ENCODE measurements around the gene TRIM26. TPM values are rescaled to one million over a fixed set of nuclear protein-coding genes. Genes with fewer than 3 reads are reported as not detected.

The TRIM26 gene
- polyA plus RNA-seq, 3 donors: 16.4 to 26.4 (median 26.0) TPM

GRCh38 chr6:30144811-30145210, 68.4 kb downstream of the TRIM26 start:
- H3K9me3 Mint-ChIP-seq: peaks cover 0 to 3% (median 0%) of the 10 kb centered on the region in 7 donors
- no peaks in the 10 kb centered on the region for H3K36me3 Mint-ChIP-seq
- Histone ChIP-seq H3K4me1 (ENCODE audit: control insufficient read depth in 1 of 2, insufficient read depth in 2 of 2, low read length in 2 of 2) (no peaks in the 10 kb centered on the region), H3K36me3 (replicated peaks in 1 of 2; ENCODE audit: control insufficient read depth in 1 of 2, insufficient read depth in 2 of 2, low read length in 2 of 2) (no peaks in the 10 kb centered on the region), H3K9ac (ENCODE audit: insufficient read depth, low read length, poor library complexity, severe bottlenecking) (no peak overlapping the region), H2AFZ (ENCODE audit: insufficient read depth, low read depth, low read length, poor library complexity, severe bottlenecking) (no peak overlapping the region), H3K27me3 (ENCODE audit: control insufficient read depth in 2 of 2, insufficient read depth in 2 of 2, low read length in 2 of 2) (peaks cover 4 to 17% of the 10 kb centered on the region in 2 donors), H4K20me1 (ENCODE audit: insufficient read depth, low read length) (no peaks in the 10 kb centered on the region), H3K4me2 (replicated peaks; ENCODE audit: extremely low read depth, low read length, poor library complexity, severe bottlenecking) (no peak overlapping the region), H3K27ac (ENCODE audit: low read depth in 1 of 2, low read length in 2 of 2) (no peak overlapping the region), H3K4me3 (replicated peaks in 1 of 3; ENCODE audit: low read depth in 2 of 3, low read length in 3 of 3) (no peak overlapping the region), H3K79me2 (ENCODE audit: insufficient read depth, low read length) (no peaks in the 10 kb centered on the region), H3K9me3 (replicated peaks in 1 of 2; ENCODE audit: control insufficient read depth in 1 of 2, insufficient read depth in 1 of 2, low read length in 2 of 2) (no peaks in the 10 kb centered on the region)
- H3K4me3 Mint-ChIP-seq: no peak overlapping the region
- H3K4me1 Mint-ChIP-seq: peaks cover 2% of the 10 kb centered on the region
- no peak for DNase-seq
- H3K27me3 Mint-ChIP-seq (ENCODE audit: low read depth in 3 of 3): peaks cover 15 to 33% (median 18%) of the 10 kb centered on the region in 3 donors
- WGBS (ENCODE audit: insufficient coverage): 85% methylated on average over 6 of the region's 6 CpGs
- H3K27ac Mint-ChIP-seq: no peak overlapping the region
- intact Hi-C loops (cut with micrococcal nuclease): no loop called here
- no peak for TF ChIP-seq CTCF (IDR thresholded peaks at IDR 0.05)

GRCh38 chr6:30143780-30144179, 69.4 kb downstream of the TRIM26 start:
- Histone ChIP-seq H3K4me3 (replicated peaks in 1 of 3; ENCODE audit: low read depth in 2 of 3, low read length in 3 of 3) (no peak overlapping the region), H3K9me3 (replicated peaks in 1 of 2; ENCODE audit: control insufficient read depth in 1 of 2, insufficient read depth in 1 of 2, low read length in 2 of 2) (no peaks in the 10 kb centered on the region), H3K4me2 (replicated peaks; ENCODE audit: extremely low read depth, low read length, poor library complexity, severe bottlenecking) (no peak overlapping the region), H3K4me1 (ENCODE audit: control insufficient read depth in 1 of 2, insufficient read depth in 2 of 2, low read length in 2 of 2) (no peaks in the 10 kb centered on the region), H3K9ac (ENCODE audit: insufficient read depth, low read length, poor library complexity, severe bottlenecking) (no peak overlapping the region), H3K36me3 (replicated peaks in 1 of 2; ENCODE audit: control insufficient read depth in 1 of 2, insufficient read depth in 2 of 2, low read length in 2 of 2) (no peaks in the 10 kb centered on the region), H4K20me1 (ENCODE audit: insufficient read depth, low read length) (no peaks in the 10 kb centered on the region), H3K27me3 (ENCODE audit: control insufficient read depth in 2 of 2, insufficient read depth in 2 of 2, low read length in 2 of 2) (peaks cover 4 to 17% of the 10 kb centered on the region in 2 donors), H3K79me2 (ENCODE audit: insufficient read depth, low read length) (no peaks in the 10 kb centered on the region), H2AFZ (ENCODE audit: insufficient read depth, low read depth, low read length, poor library complexity, severe bottlenecking) (no peak overlapping the region), H3K27ac (ENCODE audit: low read depth in 1 of 2, low read length in 2 of 2) (no peak overlapping the region)
- Mint-ChIP-seq H3K4me1 (no peaks in the 10 kb centered on the region), H3K27ac (no peak overlapping the region), H3K9me3 (peaks cover 0 to 3% (median 0%) of the 10 kb centered on the region in 7 donors), H3K27me3 (ENCODE audit: low read depth in 3 of 3) (peaks cover 16 to 33% (median 20%) of the 10 kb centered on the region in 3 donors), H3K36me3 (no peaks in the 10 kb centered on the region), H3K4me3 (no peak overlapping the region)
- no peak for TF ChIP-seq CTCF (IDR thresholded peaks at IDR 0.05)
- DNase-seq: no peak
- WGBS (ENCODE audit: insufficient coverage): 94% methylated on average over 2 of the region's 2 CpGs
- intact Hi-C loops (cut with micrococcal nuclease): no loop called here

Data from CD14-positive monocyte (primary cell).